ENCODE data around the gene EYA2. TPM values are rescaled to one million over a fixed set of nuclear protein-coding genes. Genes with fewer than 3 reads are reported as not detected.
"Not testable (repeated sequence)": the region's sequence is repeated elsewhere in the genome, so short reads cannot be mapped to it uniquely, and the experiment has no call there.

EYA2 gene
- total RNA-seq, 4 donors from 2014 or later: 8.9 to 18.0 (median 9.5) TPM

DNA sequence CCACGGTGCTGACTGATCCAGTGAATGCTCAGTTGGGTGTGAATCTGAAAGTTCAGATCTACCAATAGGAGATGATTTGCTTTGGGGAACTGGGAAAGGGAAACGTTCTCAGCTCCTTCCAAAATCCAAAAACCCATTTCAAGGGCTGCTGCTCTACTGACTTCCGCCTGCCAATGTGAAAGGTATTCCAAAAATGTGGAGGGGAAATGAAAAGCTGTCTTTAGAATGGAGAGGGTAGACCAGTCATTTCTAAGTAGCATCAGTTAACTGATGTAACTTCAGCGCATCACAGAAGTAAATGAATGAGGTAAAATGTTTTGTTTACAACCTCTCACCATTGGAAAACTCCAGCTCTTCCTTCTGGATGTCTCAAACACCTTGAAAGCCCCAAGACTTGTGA lies 19.6 kb upstream of the EYA2 start:
- TF ChIP-seq, protein P1, sequence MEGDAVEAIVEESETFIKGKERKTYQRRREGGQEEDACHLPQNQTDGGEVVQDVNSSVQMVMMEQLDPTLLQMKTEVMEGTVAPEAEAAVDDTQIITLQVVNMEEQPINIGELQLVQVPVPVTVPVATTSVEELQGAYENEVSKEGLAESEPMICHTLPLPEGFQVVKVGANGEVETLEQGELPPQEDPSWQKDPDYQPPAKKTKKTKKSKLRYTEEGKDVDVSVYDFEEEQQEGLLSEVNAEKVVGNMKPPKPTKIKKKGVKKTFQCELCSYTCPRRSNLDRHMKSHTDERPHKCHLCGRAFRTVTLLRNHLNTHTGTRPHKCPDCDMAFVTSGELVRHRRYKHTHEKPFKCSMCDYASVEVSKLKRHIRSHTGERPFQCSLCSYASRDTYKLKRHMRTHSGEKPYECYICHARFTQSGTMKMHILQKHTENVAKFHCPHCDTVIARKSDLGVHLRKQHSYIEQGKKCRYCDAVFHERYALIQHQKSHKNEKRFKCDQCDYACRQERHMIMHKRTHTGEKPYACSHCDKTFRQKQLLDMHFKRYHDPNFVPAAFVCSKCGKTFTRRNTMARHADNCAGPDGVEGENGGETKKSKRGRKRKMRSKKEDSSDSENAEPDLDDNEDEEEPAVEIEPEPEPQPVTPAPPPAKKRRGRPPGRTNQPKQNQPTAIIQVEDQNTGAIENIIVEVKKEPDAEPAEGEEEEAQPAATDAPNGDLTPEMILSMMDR (IDR thresholded peaks at IDR 0.05): no peak
- ATAC-seq (ENCODE audit: low FRiP score) (no peak), DNase-seq (ENCODE audit: low spot score) (no peak)

DNA sequence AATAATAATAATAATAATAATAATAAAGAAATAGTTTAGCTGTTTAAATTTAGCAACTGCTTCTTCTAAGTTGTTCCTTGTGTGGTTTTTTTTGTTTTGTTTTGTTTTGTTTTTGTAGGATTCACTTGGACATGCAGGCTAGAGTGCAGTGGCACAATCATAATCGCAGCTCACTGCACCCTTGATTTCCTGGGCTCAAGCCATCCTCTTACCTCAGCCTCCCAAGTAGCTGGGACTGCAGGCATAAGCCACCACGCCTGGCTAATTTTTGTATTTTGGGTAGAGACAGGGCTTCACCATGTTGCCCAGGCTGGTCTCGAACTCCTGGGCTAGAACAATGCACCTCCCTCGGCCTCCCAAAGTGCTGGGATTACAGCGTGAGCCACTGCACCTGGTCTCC lies 15.3 kb upstream of the EYA2 start:
- TF ChIP-seq, protein P1 (IDR thresholded peaks at IDR 0.05): no peak

DNA sequence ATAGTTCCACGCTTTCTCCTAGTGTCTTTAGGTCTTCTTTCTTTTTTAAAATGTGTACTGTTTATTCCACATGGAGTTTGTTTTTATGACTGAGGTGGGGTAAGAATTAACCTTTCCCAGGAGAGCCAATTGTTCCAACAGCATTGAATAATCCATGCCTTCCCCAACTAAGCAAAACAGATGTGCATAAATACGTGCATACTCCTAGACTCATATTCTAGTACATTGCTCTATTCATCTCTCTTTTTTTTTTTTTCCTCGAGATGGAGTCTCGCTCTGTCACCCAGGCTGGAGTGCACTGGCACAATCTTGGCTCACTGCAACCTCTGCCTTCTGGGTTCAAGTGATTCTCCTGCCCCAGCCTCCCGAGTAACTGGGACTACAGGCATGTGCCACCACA lies 14.7 kb upstream of the EYA2 start:
- not testable (repeated sequence) for DNase-seq (ENCODE audit: low spot score); ATAC-seq (ENCODE audit: low FRiP score)

More for the DNA sequence above, 15.3 kb upstream of the EYA2 start:
- ATAC-seq (ENCODE audit: low FRiP score) (no peak), DNase-seq (ENCODE audit: low spot score) (no peak)

DNA sequence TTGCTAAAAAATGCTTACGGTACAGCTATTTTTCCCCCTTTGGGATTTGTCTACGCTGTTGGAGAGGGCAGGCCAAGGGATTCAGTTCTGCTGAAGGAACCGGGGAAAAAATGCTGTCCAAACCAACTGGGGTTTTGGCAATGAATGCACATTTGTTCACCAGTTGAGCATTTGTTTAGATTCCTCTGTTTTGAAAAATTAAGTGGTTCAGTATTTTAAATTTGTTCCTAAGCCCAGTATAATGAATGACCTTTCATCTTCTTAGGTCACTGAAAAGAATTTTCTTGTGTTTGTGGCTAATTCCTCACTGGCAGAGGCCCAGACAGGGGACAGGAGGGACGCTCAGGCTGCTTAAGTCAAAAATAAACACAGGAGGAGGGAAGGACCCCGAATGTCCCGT lies 10.8 kb upstream of the EYA2 start:
- TF ChIP-seq, protein P1 (IDR thresholded peaks at IDR 0.05): no peak
- DNase-seq (ENCODE audit: low spot score) (no peak), ATAC-seq (ENCODE audit: low FRiP score) (no peak)

DNA sequence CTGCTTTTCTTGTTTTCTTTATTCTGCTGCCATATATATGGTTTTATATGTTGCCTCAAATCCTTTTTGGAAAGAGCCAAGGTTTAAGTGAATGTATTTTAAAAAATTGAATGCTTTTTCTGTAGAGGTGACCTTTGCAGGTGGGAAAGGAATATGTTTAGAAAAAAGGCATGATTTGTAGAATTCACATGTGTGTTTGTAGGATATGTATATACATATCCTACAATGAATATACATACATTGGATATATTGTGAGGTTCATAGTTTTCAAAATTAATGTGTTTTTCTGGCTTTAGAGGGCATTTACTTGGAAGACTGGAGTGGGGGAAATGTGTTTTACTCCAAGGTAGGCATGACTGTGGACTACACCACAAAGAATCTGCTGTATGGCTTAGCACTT lies 4.0 kb upstream of the EYA2 start:
- TF ChIP-seq, protein P1 (IDR thresholded peaks at IDR 0.05): no peak
- ATAC-seq (ENCODE audit: low FRiP score): no peak
- DNase-seq (ENCODE audit: low spot score): no peak

DNA sequence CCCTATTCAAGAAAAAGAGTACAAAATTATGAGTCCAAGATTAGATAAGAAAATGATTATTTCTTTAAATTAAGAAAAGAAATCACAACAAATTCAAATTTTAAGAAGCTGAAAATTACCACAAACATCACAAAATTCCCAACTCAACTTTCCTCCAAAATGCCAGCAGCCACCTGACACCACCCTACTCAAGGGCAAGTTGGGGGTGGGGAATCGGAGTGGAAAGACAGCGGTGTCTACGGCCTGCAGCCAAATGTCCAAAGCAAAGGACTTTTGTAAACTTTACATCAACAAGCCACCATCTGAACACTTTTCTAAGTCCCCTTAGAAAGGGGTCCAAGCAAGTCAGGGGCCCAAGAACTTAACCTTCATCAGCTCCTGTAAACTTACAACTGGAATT lies 1.6 kb upstream of the EYA2 start:
- no peak for ATAC-seq (ENCODE audit: low FRiP score)
- no peak for DNase-seq (ENCODE audit: low spot score)
- TF ChIP-seq, protein P1 (IDR thresholded peaks at IDR 0.05): no peak

DNA sequence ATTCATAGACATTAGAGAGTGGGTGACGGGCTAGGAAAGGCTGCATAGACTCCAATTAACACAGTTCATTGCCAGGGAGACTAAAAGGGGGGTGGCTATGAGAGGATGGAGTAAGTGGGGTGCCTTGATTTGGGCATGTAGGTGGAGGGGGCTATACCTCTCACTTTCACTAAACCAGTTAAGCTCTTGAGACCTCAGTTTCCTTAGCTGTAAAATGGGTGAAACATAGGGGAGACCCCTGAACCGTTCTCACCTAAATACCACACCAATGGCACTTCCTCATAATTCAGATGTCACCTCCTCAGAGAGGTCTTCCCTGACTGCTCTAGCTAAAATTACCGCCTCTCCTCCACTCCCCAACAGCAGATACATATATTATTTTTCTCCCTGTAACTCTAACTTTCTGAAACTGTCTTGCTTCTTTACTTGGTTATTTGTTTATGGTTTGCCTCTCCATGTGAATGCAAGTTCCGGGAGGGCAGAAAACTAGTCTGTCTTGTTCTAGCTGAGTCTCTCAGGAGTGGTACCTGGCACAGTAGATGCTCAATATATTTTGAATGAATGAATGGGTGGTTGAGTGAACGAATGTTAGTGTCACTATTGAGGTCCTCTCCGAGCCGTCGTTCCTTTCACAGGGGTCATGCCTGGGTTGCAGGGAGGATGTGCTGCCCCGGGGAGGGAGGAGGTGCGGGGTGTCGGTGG lies 615 bp upstream of the EYA2 start:
- DNase-seq (ENCODE audit: low spot score): no peak
- ATAC-seq (ENCODE audit: low FRiP score): no peak
- TF ChIP-seq, protein P1 (IDR thresholded peaks at IDR 0.05): no peak
